ENCODE measurements around the gene ZDHHC19. TPM values are rescaled to one million over a fixed set of nuclear protein-coding genes. Genes with fewer than 3 reads are reported as not detected.

Gene ZDHHC19, protein sequence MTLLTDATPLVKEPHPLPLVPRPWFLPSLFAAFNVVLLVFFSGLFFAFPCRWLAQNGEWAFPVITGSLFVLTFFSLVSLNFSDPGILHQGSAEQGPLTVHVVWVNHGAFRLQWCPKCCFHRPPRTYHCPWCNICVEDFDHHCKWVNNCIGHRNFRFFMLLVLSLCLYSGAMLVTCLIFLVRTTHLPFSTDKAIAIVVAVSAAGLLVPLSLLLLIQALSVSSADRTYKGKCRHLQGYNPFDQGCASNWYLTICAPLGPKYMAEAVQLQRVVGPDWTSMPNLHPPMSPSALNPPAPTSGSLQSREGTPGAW
- not detected in 2 replicates for total RNA-seq

DNA sequence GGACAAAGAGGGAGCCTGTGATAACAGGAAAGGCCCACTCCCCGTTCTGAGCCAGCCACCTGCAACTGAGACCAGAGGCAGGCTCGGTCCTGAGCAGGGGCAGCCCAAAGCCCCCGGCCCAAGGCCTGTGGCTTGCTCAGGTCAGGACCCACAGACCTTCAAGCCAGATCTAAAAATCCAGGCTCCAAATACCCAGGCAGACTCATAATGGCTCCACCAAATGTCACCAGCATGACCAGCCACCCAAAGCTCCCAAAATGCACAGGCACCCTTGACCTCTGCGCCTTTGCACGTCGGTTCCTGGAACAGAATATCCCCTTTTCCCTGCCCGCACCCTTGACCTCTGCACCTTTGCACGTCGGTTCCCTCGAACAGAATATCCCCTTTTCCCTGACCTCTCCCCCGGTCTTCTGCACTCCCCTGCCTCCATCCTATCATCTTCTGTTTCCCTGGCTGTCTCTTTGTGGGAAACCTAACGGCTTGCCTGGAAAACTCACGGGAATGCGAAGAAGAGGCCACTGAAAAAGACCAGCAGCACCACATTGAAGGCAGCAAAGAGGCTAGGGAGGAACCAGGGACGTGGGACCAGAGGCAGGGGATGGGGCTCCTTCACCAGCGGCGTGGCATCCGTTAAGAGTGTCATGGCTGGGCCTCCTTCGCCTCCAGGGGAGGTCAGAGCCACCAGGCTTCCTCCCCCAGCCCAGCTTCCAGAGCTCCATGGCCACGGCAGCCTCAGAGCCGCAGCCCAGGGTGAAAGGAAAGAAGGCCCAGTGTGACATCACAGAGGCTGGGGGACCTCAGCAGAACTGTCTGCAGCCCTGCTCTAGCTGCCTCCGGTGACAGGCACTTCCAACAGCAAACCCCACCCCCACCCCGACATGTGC lies at the start of gene ZDHHC19:
Gene ZDHHC19 (minus strand): TSS at position 728 of the 884 bp plus-strand sequence. CDS start 85 bp downstream, at position 643.

DNA sequence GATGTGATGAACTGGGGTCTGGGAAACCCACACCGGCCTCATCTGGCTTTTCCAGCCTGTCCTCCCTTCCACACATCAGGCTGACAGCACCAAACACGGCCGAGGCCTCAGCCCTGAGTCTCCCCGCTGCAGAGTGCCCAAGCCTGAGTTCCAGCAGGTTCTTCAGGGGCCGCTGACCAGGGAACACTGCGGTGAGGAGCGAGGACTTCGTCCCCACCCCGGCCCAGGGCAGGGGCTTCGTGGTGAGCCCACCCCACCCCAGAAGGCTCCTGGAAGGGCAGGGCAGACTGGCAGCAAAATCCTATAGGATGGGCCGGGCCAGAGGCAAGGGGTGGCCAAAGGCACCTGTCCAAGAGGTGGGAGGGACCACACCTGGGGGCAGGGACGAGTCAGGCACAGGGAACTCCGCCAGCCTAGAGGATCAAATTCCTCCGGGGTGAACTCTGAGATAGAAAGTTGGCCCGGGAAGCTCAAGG lies 4.9 kb upstream of the ZDHHC19 start, which contains the start of gene SLC51A:
Gene SLC51A (plus strand): TSS at position 446 of the 476 bp plus-strand sequence. CDS start 179 bp downstream, outside the sequence.

Other genes with a start within 250 kb of the ZDHHC19 start
- 224 and 228 TPM in 2 replicates for gene TFRC, start 129.3 kb downstream of the ZDHHC19 start, total RNA-seq
- gene SLC51A, start 5.1 kb upstream of the ZDHHC19 start, total RNA-seq = not detected in 2 replicates
- gene PCYT1A, start 76.3 kb upstream of the ZDHHC19 start, total RNA-seq = 102 and 108 TPM in 2 replicates
- gene DYNLT2B, start 106.8 kb upstream of the ZDHHC19 start, total RNA-seq = 9.1 and 12.4 TPM in 2 replicates
- gene TM4SF19, start 127.0 kb upstream of the ZDHHC19 start, total RNA-seq = under 0.01 TPM in 1 of 2 replicates, not detected in the other
- gene UBXN7, start 221.0 kb upstream of the ZDHHC19 start, total RNA-seq = 15.6 and 20.8 TPM in 2 replicates